Measurements from ENCODE around the gene KIAA1217. TPM values are rescaled to one million over a fixed set of nuclear protein-coding genes. Genes with fewer than 3 reads are reported as not detected.

The KIAA1217 gene
- total RNA-seq, 1 experiment from 2014 or later = 7.8 TPM

DNA sequence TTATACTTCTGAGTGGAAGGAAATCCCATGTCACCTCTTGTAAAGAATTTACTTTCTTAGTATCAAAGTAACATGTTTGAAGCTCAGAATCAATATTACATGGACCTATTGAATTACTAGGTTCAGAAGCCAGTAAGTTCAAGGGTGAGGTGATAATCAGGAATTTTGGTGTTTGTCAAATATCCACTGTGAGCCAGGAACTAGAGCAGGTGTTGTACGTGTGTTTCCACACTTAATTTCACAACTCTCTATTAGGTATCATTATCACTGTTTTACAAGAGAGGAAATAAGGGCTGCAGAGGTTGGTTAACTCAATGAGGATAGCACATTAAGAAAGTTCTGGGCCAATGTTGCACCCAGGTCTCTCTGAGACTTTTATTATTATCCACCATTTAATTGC lies 130.4 kb downstream of the KIAA1217 start:
- Histone ChIP-seq H4K20me1 (ENCODE audit: insufficient read depth) (no peaks in the 10 kb centered on the region), H3K79me2 (ENCODE audit: insufficient read depth, low read length) (no peaks in the 10 kb centered on the region), H3K27me3 (ENCODE audit: insufficient read depth, low read length) (peaks cover 23% of the 10 kb centered on the region), H2AFZ (ENCODE audit: low read depth, low read length, poor library complexity, severe bottlenecking) (no peak overlapping the region), H3K27ac (ENCODE audit: low read depth, low read length) (no peak overlapping the region), H3K9ac (ENCODE audit: low read length) (no peak overlapping the region), H3K4me1 (ENCODE audit: control insufficient read depth in 1 of 2, insufficient read depth in 2 of 2, low read length in 2 of 2) (no peaks in the 10 kb centered on the region), H3K9me2 (ENCODE audit: insufficient read depth) (no peaks in the 10 kb centered on the region), H3K9me3 (ENCODE audit: control insufficient read depth in 1 of 2, insufficient read depth in 1 of 2, low read depth in 1 of 2, low read length in 2 of 2) (no peaks in the 10 kb centered on the region), H3K4me2 (ENCODE audit: low read length) (no peak overlapping the region), H3K36me3 (ENCODE audit: control insufficient read depth in 1 of 2, insufficient read depth in 2 of 2, low read length in 2 of 2) (no peaks in the 10 kb centered on the region), H3K4me3 (replicated peaks in 1 of 2; ENCODE audit: low read depth in 1 of 2, low read length in 2 of 2) (no peak overlapping the region)
- TF ChIP-seq, protein P1, sequence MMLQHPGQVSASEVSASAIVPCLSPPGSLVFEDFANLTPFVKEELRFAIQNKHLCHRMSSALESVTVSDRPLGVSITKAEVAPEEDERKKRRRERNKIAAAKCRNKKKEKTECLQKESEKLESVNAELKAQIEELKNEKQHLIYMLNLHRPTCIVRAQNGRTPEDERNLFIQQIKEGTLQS (IDR thresholded peaks at IDR 0.05) = no peak
- TF ChIP-seq ZFX (IDR thresholded peaks at IDR 0.05) (no peak), RAD21 (IDR thresholded peaks at IDR 0.05; ENCODE audit: low read depth) (no peak), JUND (IDR thresholded peaks at IDR 0.05) (no peak), FOSL1 (IDR thresholded peaks at IDR 0.05; ENCODE audit: low read depth) (no peak), ELF1 (IDR thresholded peaks at IDR 0.05; ENCODE audit: borderline replicate concordance, low read depth) (no peak), CEBPB (IDR thresholded peaks at IDR 0.05; ENCODE audit: low read depth) (no peak), POLR2A (IDR thresholded peaks at IDR 0.05; ENCODE audit: borderline replicate concordance, extremely low read depth, insufficient read depth, insufficient read length) (no peak), EZH2phosphoT487 (IDR thresholded peaks at IDR 0.05; ENCODE audit: borderline replicate concordance) (no peak), ZNF274 (IDR thresholded peaks at IDR 0.05; ENCODE audit: low read depth, low read length) (no peak), SRF (IDR thresholded peaks at IDR 0.05; ENCODE audit: low read depth) (no peak), TCF7L2 (IDR thresholded peaks at IDR 0.05; ENCODE audit: borderline replicate concordance, extremely low read depth, insufficient read depth, insufficient read length) (no peak), YY1 (IDR thresholded peaks at IDR 0.05; ENCODE audit: extremely low read depth, insufficient replicate concordance, low read depth, low read length) (no peak)
- TF ChIP-seq, protein P2, sequence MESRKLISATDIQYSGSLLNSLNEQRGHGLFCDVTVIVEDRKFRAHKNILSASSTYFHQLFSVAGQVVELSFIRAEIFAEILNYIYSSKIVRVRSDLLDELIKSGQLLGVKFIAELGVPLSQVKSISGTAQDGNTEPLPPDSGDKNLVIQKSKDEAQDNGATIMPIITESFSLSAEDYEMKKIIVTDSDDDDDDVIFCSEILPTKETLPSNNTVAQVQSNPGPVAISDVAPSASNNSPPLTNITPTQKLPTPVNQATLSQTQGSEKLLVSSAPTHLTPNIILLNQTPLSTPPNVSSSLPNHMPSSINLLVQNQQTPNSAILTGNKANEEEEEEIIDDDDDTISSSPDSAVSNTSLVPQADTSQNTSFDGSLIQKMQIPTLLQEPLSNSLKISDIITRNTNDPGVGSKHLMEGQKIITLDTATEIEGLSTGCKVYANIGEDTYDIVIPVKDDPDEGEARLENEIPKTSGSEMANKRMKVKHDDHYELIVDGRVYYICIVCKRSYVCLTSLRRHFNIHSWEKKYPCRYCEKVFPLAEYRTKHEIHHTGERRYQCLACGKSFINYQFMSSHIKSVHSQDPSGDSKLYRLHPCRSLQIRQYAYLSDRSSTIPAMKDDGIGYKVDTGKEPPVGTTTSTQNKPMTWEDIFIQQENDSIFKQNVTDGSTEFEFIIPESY (IDR thresholded peaks at IDR 0.05; ENCODE audit: extremely low read depth, insufficient replicate concordance, low read length) = no peak
- TF ChIP-seq, protein P3, sequence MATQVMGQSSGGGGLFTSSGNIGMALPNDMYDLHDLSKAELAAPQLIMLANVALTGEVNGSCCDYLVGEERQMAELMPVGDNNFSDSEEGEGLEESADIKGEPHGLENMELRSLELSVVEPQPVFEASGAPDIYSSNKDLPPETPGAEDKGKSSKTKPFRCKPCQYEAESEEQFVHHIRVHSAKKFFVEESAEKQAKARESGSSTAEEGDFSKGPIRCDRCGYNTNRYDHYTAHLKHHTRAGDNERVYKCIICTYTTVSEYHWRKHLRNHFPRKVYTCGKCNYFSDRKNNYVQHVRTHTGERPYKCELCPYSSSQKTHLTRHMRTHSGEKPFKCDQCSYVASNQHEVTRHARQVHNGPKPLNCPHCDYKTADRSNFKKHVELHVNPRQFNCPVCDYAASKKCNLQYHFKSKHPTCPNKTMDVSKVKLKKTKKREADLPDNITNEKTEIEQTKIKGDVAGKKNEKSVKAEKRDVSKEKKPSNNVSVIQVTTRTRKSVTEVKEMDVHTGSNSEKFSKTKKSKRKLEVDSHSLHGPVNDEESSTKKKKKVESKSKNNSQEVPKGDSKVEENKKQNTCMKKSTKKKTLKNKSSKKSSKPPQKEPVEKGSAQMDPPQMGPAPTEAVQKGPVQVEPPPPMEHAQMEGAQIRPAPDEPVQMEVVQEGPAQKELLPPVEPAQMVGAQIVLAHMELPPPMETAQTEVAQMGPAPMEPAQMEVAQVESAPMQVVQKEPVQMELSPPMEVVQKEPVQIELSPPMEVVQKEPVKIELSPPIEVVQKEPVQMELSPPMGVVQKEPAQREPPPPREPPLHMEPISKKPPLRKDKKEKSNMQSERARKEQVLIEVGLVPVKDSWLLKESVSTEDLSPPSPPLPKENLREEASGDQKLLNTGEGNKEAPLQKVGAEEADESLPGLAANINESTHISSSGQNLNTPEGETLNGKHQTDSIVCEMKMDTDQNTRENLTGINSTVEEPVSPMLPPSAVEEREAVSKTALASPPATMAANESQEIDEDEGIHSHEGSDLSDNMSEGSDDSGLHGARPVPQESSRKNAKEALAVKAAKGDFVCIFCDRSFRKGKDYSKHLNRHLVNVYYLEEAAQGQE (IDR thresholded peaks at IDR 0.05; ENCODE audit: low read depth) = no peak
- RAD21 ChIA-PET (ENCODE audit: low non-redundant PET in 1 of 2, low total read pairs in 2 of 2, uncharacterized antibody in 2 of 2, unreplicated experiment in 2 of 2) = no interaction called here
- POLR2A ChIA-PET = no interaction called here
- no peak for ATAC-seq
- CTCF ChIA-PET = no interaction called here
- no peak for DNase-seq (ENCODE audit: low read depth, low spot score)
- no TSS peak for BruUV-seq (replicated peaks)
- intact Hi-C loops (cut with micrococcal nuclease) = no loop called here
